ENCODE measurements around the gene RNASE2.
"Not testable (repeated sequence)": the region's sequence is repeated elsewhere in the genome, so short reads cannot be mapped to it uniquely, and the experiment has no call there.

RNASE2 gene

DNA sequence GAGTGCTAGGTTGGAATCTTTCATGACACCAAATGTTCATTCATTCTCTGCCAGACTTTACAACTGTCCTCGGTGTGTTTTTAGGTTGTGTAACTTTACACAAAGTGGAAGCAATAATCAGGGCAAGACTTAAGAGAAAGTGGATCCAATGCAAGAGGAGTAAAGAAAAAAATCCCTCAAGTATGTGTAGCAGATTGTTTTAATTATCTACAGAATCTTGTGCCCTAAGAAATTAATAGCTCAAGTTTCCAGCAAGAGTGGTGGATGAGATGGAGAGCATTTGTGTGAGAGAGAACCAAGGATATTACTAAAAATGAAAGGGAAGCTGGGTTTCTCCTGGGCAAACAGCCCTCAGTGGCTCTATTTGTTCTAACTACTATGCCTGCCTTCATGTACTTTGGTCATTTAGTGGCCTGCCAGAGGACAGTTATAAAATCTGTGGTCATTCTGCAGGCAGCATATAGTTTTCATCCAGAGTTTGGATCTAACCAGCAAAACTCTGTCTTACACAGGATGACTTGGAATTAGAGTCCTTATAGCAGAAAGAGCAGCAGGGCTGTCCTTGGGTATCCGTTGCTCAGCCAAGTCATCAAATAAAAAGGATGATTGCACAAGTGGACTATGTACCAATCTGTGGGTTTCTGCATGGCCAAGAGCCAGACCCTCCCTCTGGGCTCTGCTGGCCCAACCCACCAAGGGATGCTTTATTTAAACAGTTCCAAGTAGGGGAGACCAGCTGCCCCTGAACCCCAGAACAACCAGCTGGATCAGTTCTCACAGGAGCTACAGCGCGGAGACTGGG, at the start of gene RNASE2:
TSS of gene RNASE2 (plus strand) at position 752 of the 802 bp plus-strand sequence. CDS start 285 bp downstream, outside the sequence.
- DNase-seq = not testable (repeated sequence)

DNA sequence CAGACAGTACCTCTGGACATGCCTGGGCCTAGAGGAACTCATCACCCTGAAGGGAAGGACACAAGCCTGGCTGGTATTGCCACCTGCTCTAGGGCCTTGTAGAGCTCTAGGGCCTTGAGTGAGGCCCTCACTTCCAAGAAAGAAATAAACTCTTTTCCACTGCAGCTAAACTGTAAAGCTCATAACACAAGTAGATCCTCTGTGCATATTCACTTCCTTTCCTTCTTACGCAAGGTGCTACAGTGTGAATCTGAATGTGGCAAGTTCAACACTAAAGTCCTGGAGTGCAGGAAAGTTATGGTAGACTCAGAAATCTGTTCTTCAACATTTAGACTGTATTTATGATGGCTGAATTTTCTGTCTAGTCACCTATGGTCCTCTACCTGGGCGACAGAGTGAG, 49.6 kb upstream of the RNASE2 start:
- DNase-seq = no peak

DNA sequence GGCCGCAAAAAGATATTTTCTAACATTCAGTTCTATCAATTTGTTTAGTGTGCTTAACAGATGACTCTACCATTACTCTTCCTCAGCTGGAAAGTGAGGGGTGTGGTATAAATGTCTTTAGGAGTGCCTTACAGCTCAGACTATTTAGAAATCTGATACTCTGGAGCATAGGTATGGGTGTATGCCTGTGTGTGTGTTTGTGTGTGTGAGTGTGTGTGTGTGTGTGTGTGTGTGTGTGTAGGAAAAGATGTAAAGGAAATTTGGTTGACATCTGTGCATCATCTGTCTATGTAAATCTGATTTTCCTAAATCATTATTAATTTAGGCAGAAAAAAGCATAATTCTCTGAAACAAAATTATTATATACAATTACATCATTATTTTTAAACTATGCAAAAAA, 48.1 kb upstream of the RNASE2 start:
- no peak for DNase-seq

DNA sequence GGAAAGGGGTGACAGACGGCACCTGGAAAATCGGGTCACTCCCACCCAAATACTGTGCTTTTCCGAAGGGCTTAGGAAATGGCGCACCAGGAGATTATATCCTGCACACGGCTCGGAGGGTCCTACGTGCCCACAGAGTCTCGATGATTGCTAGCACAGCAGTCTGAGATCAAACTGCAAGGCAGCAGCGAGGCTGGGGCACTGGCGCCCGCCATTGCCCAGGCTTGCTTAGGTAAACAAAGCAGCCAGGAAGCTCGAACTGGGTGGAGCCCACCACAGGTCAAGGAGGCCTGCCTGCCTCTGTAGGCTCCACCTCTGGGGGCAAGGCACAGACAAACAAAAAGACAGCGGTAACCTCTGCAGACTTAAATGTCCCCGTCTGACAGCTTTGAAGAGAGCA, 44.5 kb upstream of the RNASE2 start:
- not testable (repeated sequence) for DNase-seq

DNA sequence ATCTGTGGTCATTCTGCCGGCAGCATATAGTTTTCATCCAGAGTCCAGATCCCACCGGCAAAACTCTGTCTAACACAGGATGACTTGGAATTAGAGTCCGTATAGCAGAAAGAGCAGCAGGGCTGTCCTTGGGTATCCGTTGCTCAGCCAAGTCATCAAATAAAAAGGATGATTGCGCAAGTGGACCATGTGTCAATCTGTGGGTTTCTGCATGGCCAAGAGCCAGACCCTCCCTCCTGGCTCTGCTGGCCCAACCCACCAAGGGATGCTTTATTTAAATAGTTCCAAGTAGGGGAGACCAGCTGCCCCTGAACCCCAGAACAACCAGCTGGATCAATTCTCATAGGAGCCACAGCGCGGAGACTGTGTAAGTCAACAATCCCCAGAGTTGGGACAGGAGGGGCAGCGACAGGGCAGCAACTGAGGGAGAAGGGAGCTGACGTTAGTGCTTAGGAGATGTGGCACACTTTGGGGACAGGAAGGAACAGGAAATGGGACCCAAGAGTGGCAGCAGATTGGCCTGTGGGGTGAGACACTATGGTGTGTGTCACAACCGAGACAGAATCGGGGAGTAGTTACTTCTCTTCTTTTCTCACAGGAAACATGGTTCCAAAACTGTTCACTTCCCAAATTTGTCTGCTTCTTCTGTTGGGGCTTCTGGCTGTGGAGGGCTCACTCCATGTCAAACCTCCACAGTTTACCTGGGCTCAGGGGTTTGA, 36.1 kb upstream of the RNASE2 start:
- DNase-seq = not testable (repeated sequence)

DNA sequence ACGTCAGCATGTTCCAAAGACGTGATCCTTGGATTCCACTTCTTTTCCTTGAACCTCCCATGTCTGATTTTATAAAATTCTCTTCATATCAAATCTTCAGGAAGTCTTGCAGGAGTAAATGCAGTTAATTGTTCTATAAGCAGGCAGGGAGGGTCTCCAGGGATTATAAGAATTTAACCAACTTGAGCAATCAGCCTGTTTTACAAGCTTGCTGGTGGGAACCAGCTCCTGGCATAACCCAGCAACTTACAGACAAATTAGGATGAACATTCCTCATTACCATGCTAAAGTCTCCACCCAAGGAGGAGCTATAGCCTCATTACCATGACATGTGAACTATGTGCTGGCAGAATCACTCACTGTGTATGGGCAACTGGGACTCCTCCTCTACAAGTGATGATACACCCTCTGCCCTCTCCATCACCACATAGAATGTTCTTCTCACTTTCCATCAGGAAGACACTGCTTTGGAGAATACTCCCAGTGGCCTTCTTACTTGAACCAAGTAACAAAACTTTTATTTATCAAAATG, 31.5 kb upstream of the RNASE2 start:
- DNase-seq = not testable (repeated sequence)

DNA sequence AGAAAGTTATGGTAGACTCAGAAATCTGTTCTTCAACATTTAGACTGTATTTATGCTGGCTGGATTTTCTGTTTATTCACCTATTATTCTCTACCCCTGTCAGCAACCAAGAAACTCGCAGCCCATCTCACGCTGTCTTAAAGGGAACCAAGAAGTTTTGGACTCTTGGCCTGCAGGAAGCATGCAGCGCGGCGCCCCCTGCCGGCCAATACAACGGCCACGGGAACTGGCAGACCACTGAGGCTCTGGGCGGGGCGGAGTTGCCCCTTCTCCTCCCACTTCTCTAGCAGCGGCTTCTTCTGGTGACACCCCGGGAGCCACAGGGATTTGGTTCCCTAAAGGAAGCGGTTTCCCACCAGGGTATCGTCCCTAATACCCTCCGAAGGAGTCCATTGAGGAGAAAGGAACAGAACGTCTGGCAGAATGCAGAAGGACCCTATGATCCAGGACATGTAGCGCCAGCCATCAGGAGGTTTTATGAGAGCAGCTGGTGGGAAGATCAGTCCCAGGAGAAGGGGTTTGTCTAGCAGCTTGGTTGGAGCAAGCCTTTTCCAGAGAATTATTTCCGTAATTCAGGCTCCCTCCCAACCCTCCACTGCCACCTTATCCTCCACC, 21.0 kb upstream of the RNASE2 start:
- DNase-seq = no peak

DNA sequence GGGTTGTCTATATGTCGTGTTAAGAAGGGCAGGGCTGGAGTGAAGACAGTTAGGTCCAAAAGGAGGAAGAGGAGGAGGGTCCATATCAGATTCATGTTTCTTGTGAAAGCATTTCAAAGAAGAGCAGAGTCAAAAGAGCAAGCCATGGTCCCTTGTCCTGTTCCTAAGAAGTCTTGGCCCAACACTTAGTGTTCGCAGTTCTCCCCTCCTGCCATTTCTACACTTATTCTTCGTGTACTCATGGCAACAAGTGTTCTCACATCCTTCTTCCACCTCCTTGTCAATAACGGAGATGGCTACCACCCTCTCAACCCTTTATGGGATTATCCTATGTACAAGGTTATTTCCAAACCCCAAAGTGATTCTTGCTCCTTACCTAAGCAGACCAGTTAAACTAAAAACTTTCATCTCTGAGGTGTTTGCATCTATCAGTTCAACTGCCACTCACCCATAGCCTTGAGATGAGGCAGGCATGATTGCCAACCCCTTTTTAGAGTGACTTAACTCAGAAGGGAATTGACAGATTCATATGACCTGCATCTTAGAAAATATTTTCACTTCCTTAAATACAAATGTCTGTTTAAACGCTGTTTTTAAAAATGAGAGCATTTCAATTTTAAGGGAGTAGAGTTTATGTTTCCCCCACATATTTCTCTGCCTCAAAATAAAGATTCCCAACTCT, 19.8 kb upstream of the RNASE2 start:
- no peak for DNase-seq

DNA sequence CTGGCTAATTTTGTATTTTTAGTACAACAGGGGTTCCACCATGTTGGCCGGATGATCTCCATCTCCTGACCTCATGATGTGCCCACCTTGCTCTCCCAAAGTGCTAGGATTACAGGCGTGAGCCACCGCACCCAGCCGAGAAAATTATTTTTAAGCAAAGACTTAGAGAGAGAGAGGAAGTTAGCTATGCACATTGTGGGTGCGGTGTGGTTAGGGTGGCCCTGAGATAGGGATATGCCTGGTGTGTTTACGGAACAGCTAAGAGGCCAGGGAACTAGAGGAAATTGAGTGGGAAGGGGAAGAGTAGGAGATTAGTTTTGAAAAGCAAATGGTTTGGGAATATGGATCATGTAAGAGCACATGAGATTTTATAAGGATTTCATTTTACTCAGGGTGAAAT, 10.1 kb upstream of the RNASE2 start:
- DNase-seq = not testable (repeated sequence)

DNA sequence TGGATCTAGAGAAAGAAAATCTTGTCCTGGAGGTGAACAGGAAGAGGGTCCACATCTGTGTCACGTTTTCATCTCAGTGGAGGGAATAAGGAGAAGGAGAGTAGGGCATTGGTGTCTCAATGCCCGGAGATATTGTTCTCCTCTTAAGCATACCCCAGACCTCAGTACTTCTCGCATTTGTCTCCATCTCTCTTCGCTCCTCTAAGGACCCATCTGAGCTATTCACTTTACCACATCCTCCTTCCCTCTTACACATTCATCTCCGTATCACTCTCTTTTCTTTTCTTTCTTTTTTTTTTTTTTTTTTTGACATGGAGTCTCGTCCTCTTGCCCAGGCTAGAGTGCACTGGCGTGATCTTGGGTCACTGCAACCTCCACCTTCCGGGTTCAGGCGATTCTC, 8.6 kb upstream of the RNASE2 start:
- DNase-seq = not testable (repeated sequence)

DNA sequence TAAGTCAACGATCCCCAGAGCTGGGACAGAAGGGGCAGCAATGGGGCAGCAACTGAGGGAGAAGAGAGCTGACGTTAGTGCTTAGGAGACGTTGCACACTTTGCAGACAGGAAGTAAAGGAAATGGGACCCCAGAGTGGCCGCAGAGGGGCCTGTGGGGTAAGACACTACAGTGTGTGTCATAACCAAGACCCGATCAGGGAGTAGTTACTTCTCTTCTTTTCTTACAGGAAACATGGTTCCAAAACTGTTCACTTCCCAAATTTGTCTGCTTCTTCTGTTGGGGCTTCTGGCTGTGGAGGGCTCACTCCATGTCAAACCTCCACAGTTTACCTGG, 219 bp downstream of the RNASE2 start:
- DNase-seq = not testable (repeated sequence)

DNA sequence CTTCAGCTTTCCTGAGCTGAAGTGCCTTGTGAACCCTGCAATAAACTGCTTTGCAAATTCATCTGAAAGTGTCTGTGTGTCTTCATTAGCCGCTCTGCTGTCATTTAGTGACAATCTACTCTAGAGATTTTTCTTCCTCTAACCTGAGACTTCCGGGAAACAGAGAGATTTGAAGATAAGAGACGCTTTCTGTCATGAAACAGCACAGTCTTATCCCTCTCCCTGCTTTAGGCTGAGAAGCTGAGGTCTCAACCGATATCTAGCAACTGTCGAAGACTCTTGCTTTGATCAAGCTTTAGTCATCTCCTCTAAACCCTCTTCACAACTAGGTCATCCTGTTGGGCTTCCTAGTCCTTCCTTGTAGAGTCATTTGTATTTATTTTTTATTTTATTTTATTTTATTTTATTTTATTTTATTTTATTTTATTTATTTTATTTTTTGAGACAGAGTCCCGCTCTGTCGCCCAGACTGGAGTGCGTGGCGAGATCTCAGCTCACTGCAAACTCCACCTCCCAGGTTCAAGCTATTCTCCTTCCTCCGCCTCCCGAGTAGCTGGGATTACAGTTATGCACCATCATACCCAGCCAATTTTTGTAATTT, 1.2 kb downstream of the RNASE2 start:
- DNase-seq = no peak

DNA sequence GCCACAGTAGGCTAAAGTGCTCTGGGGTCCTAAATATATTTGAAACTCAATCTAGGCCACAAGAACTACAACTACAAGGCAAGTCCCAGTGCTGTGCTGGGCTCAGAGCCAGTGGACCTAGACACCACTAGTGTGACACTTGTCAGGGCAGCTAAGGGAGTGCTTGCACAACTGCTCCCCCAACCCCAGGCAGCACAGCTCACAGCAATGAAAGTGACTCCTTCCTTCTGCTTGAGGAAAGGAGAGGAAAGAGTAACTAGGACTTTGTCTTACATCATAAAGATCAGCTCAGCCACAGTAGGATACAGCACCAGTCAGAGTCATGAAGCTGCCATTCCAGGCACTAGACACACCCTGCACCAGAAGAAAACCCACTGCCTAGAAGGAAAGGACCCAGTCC, 3.7 kb downstream of the RNASE2 start:
- DNase-seq = not testable (repeated sequence)

DNA sequence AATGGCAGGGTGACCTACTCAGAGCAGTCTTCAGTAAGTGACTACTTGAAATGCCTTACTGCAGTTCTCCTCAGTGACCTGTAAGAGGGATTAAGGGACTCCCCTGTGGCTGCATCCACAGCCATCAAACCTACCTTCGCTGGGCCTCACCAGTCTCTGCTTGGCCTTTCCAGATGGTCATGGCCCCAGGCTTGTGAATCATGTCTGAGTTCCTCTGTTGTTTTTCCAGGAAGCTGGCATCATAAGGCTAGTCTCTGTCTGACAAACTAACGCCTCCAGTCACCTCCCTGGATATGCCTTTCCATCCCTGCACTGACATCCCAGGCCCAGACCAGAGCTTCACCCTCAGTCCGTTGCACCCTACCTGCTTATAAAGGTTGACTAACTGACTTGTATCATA, 14.0 kb downstream of the RNASE2 start:
- DNase-seq = no peak

DNA sequence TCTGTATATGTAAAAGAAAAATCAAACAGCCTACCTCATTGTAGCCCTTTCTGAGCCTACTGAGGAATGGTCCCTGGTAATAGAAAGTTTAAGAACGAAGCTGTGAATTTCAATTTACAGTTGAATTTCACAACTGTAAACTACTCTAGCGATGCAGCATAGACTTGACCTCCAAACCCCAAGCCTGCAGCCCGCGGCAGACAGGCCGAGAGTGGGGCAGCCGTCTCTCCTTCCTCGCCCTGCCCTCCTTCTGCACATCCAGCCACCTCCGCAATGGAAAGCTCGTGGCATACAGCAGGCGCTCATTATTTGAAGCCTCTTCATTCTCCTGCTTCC, 15.3 kb downstream of the RNASE2 start:
- DNase-seq = no peak

DNA sequence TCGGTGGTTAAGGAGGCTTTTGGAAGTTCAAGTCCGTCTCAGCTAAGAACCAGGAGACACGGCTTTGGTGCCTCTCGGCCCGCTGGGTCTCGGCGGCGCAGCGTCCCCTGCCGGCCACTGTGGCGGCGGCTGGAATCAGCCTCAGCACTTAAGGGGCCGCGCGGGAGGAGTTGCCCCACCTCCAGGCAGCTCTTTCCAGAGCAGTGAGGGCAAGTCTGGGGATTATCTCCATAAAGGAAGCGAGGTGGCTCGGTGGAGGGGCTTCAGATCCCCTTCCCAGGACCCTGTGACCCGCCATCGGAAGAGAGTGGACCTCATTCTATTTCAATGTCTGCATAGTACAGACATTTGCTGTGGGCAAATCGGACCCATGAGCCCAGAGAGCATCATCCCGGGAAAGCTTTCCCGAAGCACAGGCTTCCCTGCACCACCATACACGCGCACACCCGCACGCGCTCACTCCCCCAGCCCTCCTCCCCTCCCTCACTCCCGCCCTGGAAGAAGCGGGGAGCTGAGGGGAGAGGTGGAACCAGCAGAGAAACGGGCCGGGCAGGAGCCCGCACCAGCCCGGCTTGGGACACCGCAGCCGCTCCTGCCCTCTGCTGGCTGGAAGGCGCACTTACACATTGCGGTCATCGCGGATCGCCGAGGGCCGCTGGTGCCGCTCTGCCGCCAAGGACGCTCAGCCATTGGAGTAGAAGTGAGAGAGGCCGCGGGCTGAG, 15.9 kb downstream of the RNASE2 start:
- peak; percentile 84 for DNase-seq

DNA sequence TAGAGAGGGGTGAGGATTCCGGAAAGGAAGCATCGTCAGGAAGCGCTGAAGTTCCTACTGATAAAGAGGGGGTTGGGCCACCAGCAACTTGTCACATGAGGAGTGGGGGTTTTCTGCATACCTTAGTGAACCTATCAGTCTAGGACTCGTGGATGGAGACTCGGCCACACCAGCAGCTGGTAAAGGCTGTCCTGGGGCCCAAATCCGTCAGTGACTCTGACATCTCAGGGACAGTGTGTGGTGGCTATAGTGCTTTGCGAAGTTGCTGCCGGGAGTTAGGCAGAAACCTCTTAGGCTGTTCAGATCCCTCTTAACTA, 16.4 kb downstream of the RNASE2 start:
- no peak for DNase-seq

DNA sequence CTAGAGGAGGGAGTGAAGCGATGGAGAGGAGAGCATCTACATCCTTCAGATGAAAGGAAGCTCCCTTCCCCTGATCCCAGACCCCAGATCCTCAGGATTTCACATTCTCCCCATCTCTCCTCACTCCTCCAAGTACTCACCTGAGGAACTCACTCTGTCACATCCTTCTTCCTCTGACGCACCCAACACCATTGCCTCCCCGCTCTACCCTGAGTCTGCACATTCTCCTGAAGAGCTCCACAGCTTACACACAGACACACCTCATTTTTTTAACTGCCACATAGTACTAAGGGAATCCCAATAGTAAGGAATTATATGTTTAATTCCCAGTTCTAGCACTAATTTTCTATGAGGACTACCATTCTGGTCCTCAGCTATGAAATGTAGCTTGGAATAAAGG, 18.2 kb downstream of the RNASE2 start:
- DNase-seq = no peak

DNA sequence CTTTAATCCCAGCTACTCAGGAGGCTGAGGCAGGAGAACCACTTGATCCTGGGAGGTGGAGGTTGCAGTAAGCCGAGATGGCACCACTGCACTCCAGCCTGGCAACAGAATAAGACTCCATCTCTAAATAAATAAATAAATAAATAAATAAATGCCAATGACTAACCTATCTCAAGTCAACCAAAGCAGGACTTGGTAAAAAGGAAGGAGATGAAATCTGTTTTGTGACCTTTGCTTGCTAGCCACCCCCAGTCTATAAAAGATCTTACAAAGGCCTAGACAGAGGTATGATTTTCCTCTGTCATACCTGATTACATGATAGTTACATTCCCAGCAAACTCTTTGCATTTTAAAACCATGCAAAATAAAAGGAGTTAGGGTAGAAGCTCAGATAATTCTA, 21.0 kb downstream of the RNASE2 start:
- DNase-seq = no peak

DNA sequence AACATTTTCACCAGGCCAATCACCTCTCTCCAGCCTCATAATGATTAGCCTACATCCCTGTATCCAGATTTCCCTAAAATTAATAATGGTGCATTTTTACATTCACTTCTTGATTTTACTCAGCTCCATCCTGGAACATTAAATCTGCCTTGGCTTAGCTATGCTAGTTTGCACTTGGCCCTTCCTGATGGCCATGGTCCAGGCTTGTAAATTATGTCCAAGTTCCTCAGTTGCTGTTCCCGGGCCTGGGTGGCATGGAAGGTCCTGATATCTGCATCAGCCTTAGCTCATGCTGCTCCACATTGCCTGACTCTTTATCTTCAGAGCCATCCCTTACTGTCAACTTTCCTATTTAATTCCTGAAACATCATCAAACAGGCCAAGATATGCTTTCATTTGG, 23.4 kb downstream of the RNASE2 start:
- no peak for DNase-seq

DNA sequence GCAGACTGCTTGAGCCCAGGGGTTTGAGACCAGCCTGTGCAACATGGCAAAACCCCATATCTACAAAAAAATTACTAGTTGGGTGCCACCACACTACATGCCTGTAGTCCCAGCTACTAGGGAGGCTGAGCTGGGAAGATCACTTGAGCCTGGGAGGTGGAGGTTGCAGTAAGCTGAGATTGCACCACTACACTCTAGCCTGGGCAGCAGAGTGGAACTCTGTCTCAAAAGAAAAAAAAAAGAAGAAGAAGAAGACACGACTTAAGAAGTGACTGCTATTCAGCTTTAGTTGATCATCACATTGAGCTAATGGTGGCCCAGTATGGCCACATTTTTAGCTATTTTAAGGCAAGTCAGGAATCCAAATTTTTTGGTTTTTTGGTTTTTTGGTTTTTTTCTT, 25.6 kb downstream of the RNASE2 start:
- DNase-seq = no peak

DNA sequence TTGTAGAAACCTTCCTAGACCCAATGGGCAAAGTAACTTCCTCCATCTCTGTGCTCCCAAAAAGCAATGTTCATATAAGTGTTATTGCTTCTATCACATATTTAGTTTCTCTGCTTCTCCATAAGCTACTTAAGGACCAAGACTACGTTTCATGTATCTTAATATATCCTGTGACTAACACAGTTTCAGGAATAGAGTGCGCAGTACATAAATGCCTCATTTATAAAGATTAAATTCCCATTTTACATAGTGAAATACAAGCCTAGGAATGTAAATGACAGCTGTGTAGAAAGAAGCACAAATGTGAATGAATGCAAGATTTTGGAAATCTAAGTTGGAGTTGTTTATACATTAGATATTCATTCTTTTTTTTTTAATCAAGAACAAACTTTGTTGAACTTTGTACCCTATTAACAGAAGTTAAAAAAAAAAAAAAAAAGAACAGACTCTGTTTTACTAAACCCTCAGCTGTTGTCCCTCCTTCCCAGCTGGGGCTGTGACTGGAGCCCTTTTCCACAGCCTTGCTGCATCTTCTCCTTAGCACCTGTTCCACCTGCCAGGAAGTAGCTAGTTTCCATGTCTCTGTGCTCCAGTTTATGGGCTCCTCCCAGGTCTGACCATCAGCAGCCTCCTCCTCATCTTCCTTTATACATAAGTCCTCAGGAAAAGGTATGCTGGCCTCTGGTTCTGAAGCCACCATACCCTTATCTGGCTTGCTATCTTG, 27.5 kb downstream of the RNASE2 start:
- DNase-seq = no peak

Measured in NCI-H2227 treated with DMSO at 0.1 percent for 48 hours (cell line).